Astrocyte (in vitro differentiated cells and primary cell): Measurements from ENCODE around the gene PHLPP2.

Experiments
- EZH2 ChIP-seq: IDR thresholded peaks from 2 replicates; pipeline ENCODE4 v1.6.1; 2012; ENCODE audit warnings: mild to moderate bottlenecking, low read length, inconsistent platforms; ENCODE audit not compliant: insufficient read depth
- TF ChIP-seq, protein P1 (sequence below): IDR thresholded peaks from 2 replicates; pipeline ENCODE4 v1.5.1; 2011; ENCODE audit warnings: low read depth, mild to moderate bottlenecking, inconsistent platforms, low read length, moderate library complexity; ENCODE audit not compliant: insufficient read depth

DNA sequence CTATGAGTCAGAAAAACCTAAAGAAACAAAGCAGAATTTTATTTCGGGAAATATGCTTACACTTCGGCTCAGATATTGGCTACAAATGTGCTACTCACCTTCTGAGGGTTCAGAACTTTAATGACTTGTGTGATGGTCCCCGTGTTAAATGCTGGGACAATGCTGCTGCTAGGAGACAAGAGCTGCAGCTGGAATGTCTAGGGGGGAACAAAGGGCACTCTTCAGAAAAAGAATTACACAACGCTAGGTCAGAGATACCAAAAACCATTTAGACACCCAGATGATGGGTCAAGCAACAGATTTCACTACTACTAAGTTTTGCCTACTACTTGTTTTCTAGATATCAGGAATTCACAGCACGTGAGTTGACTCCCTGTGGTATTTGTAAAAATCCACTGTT lies 10.0 kb upstream of the PHLPP2 start:
- TF ChIP-seq, protein P1, sequence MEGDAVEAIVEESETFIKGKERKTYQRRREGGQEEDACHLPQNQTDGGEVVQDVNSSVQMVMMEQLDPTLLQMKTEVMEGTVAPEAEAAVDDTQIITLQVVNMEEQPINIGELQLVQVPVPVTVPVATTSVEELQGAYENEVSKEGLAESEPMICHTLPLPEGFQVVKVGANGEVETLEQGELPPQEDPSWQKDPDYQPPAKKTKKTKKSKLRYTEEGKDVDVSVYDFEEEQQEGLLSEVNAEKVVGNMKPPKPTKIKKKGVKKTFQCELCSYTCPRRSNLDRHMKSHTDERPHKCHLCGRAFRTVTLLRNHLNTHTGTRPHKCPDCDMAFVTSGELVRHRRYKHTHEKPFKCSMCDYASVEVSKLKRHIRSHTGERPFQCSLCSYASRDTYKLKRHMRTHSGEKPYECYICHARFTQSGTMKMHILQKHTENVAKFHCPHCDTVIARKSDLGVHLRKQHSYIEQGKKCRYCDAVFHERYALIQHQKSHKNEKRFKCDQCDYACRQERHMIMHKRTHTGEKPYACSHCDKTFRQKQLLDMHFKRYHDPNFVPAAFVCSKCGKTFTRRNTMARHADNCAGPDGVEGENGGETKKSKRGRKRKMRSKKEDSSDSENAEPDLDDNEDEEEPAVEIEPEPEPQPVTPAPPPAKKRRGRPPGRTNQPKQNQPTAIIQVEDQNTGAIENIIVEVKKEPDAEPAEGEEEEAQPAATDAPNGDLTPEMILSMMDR = no peak
- no peak for TF ChIP-seq EZH2
